WTC11 (cell line): Measurements from ENCODE around the gene TMEM151B. TPM values are rescaled to one million over a fixed set of nuclear protein-coding genes. Genes with fewer than 3 reads are reported as not detected.
A peak's percentile ranks its signal among the peaks of the same experiment; 100 is the strongest.

Experiments
- ATAC-seq: fragments of 200-7000 bp; cut with Tn5 transposase; 2 replicates; pipeline ENCODE4 v1.10.0; 2021; ENCODE audit warnings: mild to moderate bottlenecking, moderate library complexity
- CTCF ChIA-PET: fragments of 300-600 bp; sonication (Branson Sonifier 250); formaldehyde crosslinking; loops from one replicate; lab custom pipeline; 2021; ENCODE audit warnings: antibody characterized with exemption; lab: Charles Lee
- POLR2A ChIA-PET: fragments of 350-600 bp; sonication (Branson Sonifier 250); formaldehyde crosslinking; loops from one replicate; lab custom pipeline; 2021; ENCODE audit warnings: antibody characterized with exemption; lab: Charles Lee
- DNase-seq: peaks from one replicate; pipeline ENCODE4 v3.0.0; 2021; ENCODE audit warnings: low spot score
- H3K27ac Mint-ChIP-seq: 2 replicates; pipeline ENCODE4 v1.8.0; 2021; ENCODE audit warnings: mixed read lengths
- H3K27me3 Mint-ChIP-seq: 2 replicates; pipeline ENCODE4 v1.8.0; 2021; ENCODE audit warnings: low read depth, mild to moderate bottlenecking, moderate library complexity, mixed read lengths
- H3K36me3 Mint-ChIP-seq: 2 replicates; pipeline ENCODE4 v1.8.0; 2021; ENCODE audit warnings: mixed read lengths
- H3K4me1 Mint-ChIP-seq: 2 replicates; pipeline ENCODE4 v1.8.0; 2022; ENCODE audit warnings: mixed read lengths
- H3K4me3 Mint-ChIP-seq: 2 replicates; pipeline ENCODE4 v1.8.0; 2021; ENCODE audit warnings: mild to moderate bottlenecking, moderate library complexity, mixed read lengths
- H3K9me3 Mint-ChIP-seq: 2 replicates; pipeline ENCODE4 v1.8.0; 2021; ENCODE audit warnings: mixed read lengths
- ETV6 ChIP-seq: sonication (generic); formaldehyde crosslinking; IDR thresholded peaks from 2 replicates; pipeline ENCODE4 v1.8.1; 2022; ENCODE audit warnings: mild to moderate bottlenecking, missing genetic modification reagents
- GABPB1 ChIP-seq: sonication (generic); formaldehyde crosslinking; IDR thresholded peaks from 2 replicates; pipeline ENCODE4 v1.8.1; 2023; ENCODE audit warnings: mild to moderate bottlenecking, missing genetic modification reagents
- TP53 ChIP-seq: sonication (generic); formaldehyde crosslinking; IDR thresholded peaks from 2 replicates; pipeline ENCODE4 v1.8.1; 2023; ENCODE audit warnings: mild to moderate bottlenecking, missing genetic modification reagents
- ZNF263 ChIP-seq: sonication (generic); formaldehyde crosslinking; IDR thresholded peaks from 2 replicates; pipeline ENCODE4 v1.8.1; 2022; ENCODE audit warnings: low read depth, mild to moderate bottlenecking, moderate library complexity, missing genetic modification reagents
- ZNF317 ChIP-seq: sonication (generic); formaldehyde crosslinking; IDR thresholded peaks from 2 replicates; pipeline ENCODE4 v1.8.1; 2023; ENCODE audit warnings: low read depth, mild to moderate bottlenecking, moderate library complexity, missing genetic modification reagents, borderline replicate concordance
- ZNF416 ChIP-seq: fragments of 250-450 bp; sonication (Bioruptor Pico); IDR thresholded peaks from 2 replicates; pipeline ENCODE4 v1.9.0; 2021; ENCODE audit warnings: mild to moderate bottlenecking, inconsistent platforms
- total RNA-seq: library from RNA; stranded (reverse); gene quantifications from 3 replicates; pipeline ENCODE4 v1.2.3, GENCODE V29; 2021
- TF ChIP-seq, protein P1 (sequence below): sonication (generic); formaldehyde crosslinking; IDR thresholded peaks from 2 replicates; pipeline ENCODE4 v1.8.0; 2023; ENCODE audit warnings: missing genetic modification reagents, mild to moderate bottlenecking, borderline replicate concordance
- TF ChIP-seq, protein P2 (sequence below): sonication (generic); formaldehyde crosslinking; IDR thresholded peaks from 2 replicates; pipeline ENCODE4 v1.8.1; 2022; ENCODE audit warnings: low read depth, mild to moderate bottlenecking, moderate library complexity, missing genetic modification reagents, borderline replicate concordance
- TF ChIP-seq, protein P3 (sequence below): fragments of 250-450 bp; sonication (Bioruptor Pico); IDR thresholded peaks from 2 replicates; pipeline ENCODE4 v1.9.0; 2021; ENCODE audit warnings: mild to moderate bottlenecking
- TF ChIP-seq, protein P4 (sequence below): sonication (generic); formaldehyde crosslinking; IDR thresholded peaks from 2 replicates; pipeline ENCODE4 v1.8.0; 2023; ENCODE audit warnings: missing genetic modification reagents
- TF ChIP-seq, protein P5 (sequence below): sonication (generic); formaldehyde crosslinking; IDR thresholded peaks from 2 replicates; pipeline ENCODE4 v1.8.1; 2023; ENCODE audit warnings: mild to moderate bottlenecking, missing genetic modification reagents
- TF ChIP-seq, protein P6 (sequence below): fragments of 250-450 bp; sonication (Bioruptor Pico); IDR thresholded peaks from 2 replicates; pipeline ENCODE4 v1.9.0; 2021; ENCODE audit warnings: mild to moderate bottlenecking, borderline replicate concordance
- TF ChIP-seq, protein P7 (sequence below): sonication (generic); formaldehyde crosslinking; IDR thresholded peaks from 2 replicates; pipeline ENCODE4 v1.8.1; 2023; ENCODE audit warnings: mild to moderate bottlenecking, missing genetic modification reagents, borderline replicate concordance
- TF ChIP-seq, protein P8 (sequence below): sonication (generic); formaldehyde crosslinking; IDR thresholded peaks from 2 replicates; pipeline ENCODE4 v1.8.1; 2022; ENCODE audit warnings: mild to moderate bottlenecking, missing genetic modification reagents, moderate library complexity, borderline replicate concordance

The TMEM151B gene
- total RNA-seq, 1 experiment from 2014 or later = 5.5 TPM

DNA sequence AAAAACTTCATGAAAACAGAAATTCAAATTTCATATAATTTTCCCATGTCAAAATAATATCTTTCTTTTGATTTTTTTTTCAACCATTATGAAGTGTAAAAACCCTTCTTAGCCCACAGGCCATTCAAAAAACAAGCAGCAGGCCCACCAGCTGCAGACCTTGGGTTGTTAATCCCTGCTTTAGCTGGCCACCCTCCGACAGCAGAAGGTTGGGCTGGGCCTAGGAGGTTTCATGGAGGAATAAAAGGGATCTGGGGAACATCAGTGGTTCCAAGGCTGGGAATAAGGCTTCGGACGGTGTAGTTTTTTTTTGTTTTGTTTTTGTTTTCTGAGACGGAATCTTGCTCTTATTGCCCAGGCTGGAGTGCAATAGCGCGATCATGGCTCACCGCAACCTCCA is 26.9 kb upstream of the TMEM151B start (continued):
- TF ChIP-seq, protein P1, sequence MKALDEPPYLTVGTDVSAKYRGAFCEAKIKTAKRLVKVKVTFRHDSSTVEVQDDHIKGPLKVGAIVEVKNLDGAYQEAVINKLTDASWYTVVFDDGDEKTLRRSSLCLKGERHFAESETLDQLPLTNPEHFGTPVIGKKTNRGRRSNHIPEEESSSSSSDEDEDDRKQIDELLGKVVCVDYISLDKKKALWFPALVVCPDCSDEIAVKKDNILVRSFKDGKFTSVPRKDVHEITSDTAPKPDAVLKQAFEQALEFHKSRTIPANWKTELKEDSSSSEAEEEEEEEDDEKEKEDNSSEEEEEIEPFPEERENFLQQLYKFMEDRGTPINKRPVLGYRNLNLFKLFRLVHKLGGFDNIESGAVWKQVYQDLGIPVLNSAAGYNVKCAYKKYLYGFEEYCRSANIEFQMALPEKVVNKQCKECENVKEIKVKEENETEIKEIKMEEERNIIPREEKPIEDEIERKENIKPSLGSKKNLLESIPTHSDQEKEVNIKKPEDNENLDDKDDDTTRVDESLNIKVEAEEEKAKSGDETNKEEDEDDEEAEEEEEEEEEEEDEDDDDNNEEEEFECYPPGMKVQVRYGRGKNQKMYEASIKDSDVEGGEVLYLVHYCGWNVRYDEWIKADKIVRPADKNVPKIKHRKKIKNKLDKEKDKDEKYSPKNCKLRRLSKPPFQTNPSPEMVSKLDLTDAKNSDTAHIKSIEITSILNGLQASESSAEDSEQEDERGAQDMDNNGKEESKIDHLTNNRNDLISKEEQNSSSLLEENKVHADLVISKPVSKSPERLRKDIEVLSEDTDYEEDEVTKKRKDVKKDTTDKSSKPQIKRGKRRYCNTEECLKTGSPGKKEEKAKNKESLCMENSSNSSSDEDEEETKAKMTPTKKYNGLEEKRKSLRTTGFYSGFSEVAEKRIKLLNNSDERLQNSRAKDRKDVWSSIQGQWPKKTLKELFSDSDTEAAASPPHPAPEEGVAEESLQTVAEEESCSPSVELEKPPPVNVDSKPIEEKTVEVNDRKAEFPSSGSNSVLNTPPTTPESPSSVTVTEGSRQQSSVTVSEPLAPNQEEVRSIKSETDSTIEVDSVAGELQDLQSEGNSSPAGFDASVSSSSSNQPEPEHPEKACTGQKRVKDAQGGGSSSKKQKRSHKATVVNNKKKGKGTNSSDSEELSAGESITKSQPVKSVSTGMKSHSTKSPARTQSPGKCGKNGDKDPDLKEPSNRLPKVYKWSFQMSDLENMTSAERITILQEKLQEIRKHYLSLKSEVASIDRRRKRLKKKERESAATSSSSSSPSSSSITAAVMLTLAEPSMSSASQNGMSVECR (CRISPR knock-in tag) = no peak
- TF ChIP-seq, protein P2, sequence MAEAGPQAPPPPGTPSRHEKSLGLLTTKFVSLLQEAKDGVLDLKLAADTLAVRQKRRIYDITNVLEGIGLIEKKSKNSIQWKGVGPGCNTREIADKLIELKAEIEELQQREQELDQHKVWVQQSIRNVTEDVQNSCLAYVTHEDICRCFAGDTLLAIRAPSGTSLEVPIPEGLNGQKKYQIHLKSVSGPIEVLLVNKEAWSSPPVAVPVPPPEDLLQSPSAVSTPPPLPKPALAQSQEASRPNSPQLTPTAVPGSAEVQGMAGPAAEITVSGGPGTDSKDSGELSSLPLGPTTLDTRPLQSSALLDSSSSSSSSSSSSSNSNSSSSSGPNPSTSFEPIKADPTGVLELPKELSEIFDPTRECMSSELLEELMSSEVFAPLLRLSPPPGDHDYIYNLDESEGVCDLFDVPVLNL (CRISPR knock-in tag) = no peak
- TF ChIP-seq, protein P3, sequence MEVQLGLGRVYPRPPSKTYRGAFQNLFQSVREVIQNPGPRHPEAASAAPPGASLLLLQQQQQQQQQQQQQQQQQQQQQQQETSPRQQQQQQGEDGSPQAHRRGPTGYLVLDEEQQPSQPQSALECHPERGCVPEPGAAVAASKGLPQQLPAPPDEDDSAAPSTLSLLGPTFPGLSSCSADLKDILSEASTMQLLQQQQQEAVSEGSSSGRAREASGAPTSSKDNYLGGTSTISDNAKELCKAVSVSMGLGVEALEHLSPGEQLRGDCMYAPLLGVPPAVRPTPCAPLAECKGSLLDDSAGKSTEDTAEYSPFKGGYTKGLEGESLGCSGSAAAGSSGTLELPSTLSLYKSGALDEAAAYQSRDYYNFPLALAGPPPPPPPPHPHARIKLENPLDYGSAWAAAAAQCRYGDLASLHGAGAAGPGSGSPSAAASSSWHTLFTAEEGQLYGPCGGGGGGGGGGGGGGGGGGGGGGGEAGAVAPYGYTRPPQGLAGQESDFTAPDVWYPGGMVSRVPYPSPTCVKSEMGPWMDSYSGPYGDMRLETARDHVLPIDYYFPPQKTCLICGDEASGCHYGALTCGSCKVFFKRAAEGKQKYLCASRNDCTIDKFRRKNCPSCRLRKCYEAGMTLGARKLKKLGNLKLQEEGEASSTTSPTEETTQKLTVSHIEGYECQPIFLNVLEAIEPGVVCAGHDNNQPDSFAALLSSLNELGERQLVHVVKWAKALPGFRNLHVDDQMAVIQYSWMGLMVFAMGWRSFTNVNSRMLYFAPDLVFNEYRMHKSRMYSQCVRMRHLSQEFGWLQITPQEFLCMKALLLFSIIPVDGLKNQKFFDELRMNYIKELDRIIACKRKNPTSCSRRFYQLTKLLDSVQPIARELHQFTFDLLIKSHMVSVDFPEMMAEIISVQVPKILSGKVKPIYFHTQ (CRISPR knock-in tag) = no peak
- TF ChIP-seq ZNF416 (CRISPR knock-in tag) = no peak
- TF ChIP-seq, protein P4, sequence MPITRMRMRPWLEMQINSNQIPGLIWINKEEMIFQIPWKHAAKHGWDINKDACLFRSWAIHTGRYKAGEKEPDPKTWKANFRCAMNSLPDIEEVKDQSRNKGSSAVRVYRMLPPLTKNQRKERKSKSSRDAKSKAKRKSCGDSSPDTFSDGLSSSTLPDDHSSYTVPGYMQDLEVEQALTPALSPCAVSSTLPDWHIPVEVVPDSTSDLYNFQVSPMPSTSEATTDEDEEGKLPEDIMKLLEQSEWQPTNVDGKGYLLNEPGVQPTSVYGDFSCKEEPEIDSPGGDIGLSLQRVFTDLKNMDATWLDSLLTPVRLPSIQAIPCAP = no peak
- TF ChIP-seq, protein P5, sequence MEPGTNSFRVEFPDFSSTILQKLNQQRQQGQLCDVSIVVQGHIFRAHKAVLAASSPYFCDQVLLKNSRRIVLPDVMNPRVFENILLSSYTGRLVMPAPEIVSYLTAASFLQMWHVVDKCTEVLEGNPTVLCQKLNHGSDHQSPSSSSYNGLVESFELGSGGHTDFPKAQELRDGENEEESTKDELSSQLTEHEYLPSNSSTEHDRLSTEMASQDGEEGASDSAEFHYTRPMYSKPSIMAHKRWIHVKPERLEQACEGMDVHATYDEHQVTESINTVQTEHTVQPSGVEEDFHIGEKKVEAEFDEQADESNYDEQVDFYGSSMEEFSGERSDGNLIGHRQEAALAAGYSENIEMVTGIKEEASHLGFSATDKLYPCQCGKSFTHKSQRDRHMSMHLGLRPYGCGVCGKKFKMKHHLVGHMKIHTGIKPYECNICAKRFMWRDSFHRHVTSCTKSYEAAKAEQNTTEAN = no peak
- TF ChIP-seq GABPB1 (CRISPR knock-in tag) = no peak

DNA sequence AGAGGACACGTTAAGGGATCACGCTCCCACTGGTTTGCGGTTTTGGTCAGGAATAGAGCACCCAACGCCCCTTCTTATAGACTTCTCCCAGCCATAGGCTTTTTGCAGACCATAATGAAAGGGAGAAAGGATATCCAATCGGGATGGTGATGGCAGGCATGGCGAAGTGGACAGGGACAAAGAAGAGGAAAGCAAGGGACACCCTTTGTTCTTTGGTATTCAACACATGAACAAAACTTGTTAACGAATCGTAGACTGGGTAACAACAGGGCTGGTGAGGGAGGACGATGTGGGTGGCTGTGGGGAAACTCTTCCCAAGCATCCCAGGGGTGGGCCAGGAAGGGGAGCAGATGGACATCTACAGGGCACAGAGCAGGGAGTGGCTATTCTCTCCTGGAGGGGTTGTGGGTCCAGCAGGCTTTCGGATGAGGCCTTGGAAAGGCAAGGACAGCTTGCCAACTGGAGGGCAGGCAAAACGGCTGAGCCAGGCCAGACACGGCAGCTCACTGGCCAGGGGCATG is 24.8 kb upstream of the TMEM151B start:
- POLR2A ChIA-PET = interaction anchor here (1.1 to 4.9 kb wide), 9 partner anchors 10 to 1316 kb away, joined by 3 to 83 read pairs (median 8); partner anchors contain the start of genes CNPY3, MYMX, SLC29A1 and SLC35B2
- Mint-ChIP-seq H3K4me3 (peak overlapping the region; percentile 99), H3K27me3 (peaks cover 16% of the 10 kb centered on the region), H3K27ac (peak overlapping the region; percentile 71), H3K4me1 (peaks cover 34% of the 10 kb centered on the region), H3K36me3 (peaks cover 34% of the 10 kb centered on the region), H3K9me3 (no peaks in the 10 kb centered on the region)
- CTCF ChIA-PET = interaction anchor here (0.6 to 7.2 kb wide), 20 partner anchors 10 to 244 kb away, joined by 3 to 80 read pairs (median 4); partner anchors contain the start of genes AARS2, SLC29A1 and SLC35B2
- ATAC-seq = no peak
- no peak for DNase-seq
- TF ChIP-seq ZNF317 (CRISPR knock-in tag) = no peak
- no peak for TF ChIP-seq ZNF263 (CRISPR knock-in tag)
- TF ChIP-seq, protein P6, sequence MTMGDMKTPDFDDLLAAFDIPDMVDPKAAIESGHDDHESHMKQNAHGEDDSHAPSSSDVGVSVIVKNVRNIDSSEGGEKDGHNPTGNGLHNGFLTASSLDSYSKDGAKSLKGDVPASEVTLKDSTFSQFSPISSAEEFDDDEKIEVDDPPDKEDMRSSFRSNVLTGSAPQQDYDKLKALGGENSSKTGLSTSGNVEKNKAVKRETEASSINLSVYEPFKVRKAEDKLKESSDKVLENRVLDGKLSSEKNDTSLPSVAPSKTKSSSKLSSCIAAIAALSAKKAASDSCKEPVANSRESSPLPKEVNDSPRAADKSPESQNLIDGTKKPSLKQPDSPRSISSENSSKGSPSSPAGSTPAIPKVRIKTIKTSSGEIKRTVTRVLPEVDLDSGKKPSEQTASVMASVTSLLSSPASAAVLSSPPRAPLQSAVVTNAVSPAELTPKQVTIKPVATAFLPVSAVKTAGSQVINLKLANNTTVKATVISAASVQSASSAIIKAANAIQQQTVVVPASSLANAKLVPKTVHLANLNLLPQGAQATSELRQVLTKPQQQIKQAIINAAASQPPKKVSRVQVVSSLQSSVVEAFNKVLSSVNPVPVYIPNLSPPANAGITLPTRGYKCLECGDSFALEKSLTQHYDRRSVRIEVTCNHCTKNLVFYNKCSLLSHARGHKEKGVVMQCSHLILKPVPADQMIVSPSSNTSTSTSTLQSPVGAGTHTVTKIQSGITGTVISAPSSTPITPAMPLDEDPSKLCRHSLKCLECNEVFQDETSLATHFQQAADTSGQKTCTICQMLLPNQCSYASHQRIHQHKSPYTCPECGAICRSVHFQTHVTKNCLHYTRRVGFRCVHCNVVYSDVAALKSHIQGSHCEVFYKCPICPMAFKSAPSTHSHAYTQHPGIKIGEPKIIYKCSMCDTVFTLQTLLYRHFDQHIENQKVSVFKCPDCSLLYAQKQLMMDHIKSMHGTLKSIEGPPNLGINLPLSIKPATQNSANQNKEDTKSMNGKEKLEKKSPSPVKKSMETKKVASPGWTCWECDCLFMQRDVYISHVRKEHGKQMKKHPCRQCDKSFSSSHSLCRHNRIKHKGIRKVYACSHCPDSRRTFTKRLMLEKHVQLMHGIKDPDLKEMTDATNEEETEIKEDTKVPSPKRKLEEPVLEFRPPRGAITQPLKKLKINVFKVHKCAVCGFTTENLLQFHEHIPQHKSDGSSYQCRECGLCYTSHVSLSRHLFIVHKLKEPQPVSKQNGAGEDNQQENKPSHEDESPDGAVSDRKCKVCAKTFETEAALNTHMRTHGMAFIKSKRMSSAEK (CRISPR knock-in tag) = no peak
- TF ChIP-seq ETV6 (CRISPR knock-in tag) = no peak
- no peak for TF ChIP-seq TP53 (CRISPR knock-in tag)
- TF ChIP-seq, protein P7, sequence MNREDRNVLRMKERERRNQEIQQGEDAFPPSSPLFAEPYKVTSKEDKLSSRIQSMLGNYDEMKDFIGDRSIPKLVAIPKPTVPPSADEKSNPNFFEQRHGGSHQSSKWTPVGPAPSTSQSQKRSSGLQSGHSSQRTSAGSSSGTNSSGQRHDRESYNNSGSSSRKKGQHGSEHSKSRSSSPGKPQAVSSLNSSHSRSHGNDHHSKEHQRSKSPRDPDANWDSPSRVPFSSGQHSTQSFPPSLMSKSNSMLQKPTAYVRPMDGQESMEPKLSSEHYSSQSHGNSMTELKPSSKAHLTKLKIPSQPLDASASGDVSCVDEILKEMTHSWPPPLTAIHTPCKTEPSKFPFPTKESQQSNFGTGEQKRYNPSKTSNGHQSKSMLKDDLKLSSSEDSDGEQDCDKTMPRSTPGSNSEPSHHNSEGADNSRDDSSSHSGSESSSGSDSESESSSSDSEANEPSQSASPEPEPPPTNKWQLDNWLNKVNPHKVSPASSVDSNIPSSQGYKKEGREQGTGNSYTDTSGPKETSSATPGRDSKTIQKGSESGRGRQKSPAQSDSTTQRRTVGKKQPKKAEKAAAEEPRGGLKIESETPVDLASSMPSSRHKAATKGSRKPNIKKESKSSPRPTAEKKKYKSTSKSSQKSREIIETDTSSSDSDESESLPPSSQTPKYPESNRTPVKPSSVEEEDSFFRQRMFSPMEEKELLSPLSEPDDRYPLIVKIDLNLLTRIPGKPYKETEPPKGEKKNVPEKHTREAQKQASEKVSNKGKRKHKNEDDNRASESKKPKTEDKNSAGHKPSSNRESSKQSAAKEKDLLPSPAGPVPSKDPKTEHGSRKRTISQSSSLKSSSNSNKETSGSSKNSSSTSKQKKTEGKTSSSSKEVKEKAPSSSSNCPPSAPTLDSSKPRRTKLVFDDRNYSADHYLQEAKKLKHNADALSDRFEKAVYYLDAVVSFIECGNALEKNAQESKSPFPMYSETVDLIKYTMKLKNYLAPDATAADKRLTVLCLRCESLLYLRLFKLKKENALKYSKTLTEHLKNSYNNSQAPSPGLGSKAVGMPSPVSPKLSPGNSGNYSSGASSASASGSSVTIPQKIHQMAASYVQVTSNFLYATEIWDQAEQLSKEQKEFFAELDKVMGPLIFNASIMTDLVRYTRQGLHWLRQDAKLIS (CRISPR knock-in tag) = no peak
- TF ChIP-seq, protein P8, sequence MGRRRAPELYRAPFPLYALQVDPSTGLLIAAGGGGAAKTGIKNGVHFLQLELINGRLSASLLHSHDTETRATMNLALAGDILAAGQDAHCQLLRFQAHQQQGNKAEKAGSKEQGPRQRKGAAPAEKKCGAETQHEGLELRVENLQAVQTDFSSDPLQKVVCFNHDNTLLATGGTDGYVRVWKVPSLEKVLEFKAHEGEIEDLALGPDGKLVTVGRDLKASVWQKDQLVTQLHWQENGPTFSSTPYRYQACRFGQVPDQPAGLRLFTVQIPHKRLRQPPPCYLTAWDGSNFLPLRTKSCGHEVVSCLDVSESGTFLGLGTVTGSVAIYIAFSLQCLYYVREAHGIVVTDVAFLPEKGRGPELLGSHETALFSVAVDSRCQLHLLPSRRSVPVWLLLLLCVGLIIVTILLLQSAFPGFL (CRISPR knock-in tag) = no peak
